ENCODE measurements around the gene RNF6.

The RNF6 gene

DNA sequence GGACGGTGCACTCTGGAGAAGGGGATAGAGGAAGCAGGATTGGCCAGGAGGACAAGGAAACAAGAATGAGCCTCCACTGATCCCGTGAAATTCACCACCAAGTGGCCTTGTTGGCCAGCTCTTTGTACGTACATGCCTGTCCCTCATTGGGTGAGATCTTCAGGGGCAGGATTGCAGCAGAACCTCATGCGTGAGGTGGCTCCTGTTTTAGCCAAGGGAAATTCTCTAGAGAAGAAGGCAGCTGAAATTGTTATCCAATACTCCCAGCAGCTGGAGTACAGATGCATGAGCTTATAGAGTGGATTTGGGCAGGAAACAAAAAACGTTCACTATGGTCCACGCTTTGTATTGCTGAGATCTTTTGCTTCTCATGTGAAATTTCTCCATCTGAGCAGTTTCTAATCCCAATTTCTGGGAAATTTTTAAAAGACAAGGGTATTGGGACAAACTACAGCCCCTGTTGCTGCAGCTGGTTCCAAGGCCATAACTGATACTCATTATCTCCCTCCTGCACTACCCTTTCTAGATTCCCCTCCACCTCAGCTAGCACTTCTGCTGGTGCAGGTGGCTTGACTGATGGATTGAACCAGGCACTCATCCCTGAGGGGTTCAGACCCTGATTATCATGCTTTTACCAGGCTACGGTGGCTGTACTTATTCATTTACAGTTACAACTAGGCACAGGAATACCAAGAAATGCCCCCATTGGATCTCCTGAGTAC, 3.9 kb upstream of the RNF6 start:
- no peak for DNase-seq

DNA sequence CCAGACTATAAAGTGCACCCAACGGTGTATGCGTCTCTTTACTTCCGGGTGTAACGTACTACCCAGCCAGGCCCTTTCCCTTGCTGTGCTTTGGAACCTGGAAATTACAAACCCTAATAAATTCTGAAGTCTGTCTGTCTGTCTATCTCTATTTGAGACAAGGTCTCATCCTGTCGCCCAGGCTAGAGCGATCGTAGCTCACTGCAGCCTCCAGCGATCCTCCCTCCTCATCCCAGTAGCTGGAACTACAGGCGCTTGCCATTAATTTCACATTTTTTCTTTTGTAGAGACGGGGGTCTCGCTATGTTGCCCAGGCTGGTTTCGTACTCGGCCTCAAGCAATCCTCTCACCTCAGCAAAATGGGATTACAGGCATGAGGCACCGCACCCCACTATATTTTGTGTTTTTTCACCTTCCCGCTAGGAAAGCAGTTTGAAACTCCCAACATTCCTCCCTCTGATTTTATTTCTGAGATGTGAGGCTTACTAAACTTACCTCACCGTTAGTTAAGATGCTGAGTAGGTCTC, 469 bp upstream of the RNF6 start:
- no peak for DNase-seq

DNA sequence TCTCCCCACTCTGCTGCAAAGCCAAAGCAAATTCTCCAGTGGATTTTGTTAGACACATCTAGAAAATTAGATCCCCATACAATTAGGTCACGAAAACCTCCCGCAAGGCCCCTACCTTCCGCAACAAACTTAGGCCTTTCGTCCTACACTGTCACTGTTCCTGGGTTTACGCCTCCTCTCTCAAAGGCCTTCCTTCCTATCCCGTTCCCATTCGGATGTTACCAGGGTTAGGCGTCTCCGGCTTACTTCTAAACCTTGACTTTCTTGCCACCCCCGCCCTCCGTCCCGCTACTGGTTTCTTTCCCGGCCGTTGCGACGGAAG, 754 bp downstream of the RNF6 start:
- no peak for DNase-seq

DNA sequence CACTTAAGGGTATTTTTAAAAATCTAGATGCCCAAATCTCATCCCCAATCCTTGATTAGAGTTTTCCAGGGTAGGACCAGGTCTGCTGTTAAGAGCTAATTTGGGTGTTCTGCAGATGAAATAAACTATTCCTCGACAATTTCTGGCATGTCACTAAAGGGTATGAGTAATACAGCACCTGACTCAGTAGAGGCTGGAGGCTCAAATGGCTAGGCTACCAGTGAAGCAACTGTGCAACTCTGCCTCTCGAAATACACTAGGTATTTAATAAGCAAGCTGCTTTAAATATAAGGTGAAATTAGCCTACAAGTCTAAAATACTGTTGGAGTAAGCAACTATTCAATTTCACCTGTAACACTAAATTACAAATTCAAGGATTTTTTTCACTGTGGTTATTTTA, 1.5 kb downstream of the RNF6 start:
- DNase-seq, result no peak

DNA sequence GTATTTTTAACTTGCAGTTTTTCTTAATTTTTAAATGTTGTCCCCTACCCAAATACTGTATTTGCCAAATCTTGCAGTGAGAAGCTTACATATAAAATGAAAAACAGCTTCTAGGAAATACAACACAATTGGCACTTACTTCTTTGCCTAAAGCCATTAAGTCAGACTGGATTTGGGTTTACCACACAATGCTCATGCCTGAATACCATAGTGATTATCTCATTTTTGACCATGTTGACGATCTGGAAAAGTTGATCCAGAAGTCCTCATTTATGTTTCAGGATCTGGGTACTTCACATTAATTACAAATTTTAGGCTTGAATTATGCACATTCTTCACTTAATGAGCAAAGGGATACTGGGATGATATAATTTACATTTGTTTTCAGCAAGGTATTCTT, 2.4 kb downstream of the RNF6 start:
- DNase-seq, result no peak

DNA sequence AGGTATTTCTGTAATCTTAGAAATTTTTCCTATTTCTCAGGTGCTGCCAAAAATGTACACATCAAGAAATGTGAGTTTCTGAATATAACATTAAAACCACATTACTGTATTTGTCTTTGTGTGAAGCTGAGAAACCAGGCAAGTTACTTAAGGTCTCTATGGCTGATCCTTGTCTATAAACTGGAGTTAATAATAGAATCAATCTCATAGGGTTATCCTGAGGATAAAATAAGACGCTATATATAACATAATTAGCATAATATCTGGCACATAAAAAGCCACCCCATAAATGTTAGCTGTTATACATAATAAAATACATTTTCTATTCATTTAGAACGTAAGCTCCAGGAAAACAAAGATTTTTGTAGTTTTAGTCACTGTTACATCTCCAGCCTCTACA, 6.1 kb downstream of the RNF6 start:
- DNase-seq, result no peak

DNA sequence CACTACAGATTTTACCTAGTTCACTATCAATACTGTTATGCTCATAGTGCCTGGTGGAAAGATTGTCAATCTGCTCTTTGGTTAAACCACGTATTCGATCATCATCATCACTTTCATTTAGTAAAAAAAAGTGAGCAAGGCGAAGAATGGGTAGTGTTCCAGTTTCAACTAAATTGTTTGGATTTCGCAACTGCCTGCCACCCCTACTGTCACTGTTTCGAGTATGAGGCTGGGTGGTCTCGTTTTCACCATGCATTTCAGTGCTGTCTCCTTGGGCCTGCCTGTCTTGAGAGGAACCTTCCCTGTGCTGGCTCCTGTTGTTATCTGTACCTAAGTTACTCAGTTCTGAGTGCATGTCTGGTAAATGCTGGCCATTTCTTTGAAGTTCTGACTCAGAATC, 8.1 kb downstream of the RNF6 start:
- DNase-seq, result no peak

DNA sequence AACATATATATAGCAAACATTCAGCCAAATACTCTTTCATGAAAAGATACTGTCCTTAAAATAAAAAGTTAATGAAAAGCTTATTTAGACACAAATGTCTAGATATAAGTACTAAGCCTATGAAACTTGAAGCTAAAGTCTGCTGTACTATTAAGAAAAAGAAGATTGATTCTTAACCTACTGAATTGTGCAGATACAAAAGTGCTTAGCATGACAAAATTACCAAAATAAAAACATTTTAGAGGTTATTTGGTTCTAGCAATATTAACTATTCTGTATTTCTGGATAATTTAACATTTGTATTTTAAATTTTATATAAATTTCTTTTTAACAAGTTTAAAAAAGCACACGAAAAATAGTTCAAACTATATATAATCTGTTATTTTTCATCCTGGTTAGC, 8.8 kb downstream of the RNF6 start:
- no peak for DNase-seq

DNA sequence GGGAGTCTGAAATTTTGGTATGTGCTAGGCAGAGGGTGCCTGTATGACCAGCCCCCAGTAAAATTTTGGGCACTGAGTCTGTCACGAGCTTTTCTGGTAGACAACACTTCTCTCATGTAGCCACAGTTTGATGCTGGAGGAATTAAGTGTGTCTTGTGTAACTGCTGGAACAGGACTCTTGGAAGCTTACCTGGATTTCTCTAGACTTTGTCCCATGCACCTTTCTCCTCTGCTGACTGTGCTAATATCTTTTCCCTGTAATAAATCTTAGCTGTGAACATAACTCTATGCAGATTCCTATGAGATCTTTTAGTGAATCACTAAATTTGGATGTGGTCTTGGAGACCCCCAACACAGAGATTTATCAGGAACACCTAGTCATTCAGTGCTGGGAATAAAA, 13.8 kb downstream of the RNF6 start:
- no peak for DNase-seq

DNA sequence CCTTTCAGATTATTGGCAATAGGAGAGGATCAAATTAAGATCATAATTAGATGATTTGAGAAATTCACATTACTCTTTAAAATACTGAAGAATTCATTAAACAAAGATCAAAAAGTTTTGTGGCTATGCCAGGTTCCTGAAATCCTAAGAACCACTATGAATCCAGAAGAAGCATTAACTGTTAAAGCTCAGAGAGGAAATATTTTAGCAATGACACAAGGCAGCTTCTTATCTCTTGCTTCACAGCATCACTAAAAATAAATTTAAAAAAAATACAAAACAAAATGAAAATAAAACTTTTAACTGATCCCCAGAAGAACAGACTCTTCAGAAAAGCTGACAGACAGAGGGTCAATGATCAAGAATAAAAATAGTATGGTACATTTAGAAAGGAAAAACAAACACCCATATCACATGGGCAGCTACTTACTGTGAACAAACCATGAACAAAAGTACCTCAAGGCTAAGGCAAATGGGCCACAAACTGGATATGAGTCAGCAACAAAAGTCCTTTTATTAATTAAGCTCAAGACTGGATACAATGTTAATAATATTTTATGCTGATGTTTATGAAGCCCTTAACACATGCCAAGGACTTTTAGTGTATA, 19.6 kb downstream of the RNF6 start:
- no peak for DNase-seq

DNA sequence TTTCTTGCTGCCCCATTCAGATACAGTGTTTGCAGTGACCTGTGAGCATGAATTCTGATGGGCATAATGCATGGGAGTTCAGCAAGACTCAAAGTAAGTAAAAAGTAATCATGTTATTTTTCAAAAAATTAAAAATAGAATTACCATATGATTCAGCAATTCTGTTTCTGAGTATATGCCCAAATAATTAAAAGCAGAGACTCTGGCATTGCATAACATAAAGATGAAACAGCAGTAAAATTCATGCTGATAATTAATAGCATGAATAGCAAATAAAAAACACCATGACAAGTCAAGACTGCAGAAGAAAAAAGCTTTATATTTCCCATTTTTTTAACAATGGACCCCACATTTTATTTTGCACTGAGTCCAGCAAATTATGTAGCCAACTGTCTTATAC, 21.3 kb downstream of the RNF6 start:
- no peak for DNase-seq

DNA sequence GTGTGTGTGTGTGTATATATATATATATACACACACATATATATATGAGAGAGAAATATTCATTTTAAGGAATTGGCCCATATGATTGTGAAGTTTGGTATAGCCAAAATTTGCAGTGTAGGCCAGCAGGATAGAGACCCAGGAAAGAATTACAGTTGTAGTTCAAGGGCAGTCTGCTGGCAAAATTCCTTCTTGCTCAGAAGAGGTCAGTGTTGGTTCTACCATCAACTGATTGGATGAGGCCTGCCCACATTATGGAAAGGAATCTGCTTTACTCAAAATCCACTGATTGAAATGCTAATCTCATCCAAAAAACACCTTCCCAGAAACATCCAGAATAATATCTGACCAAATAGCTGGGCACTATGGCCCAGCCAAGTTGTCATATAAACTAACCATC, 24.0 kb downstream of the RNF6 start:
- DNase-seq, result no peak

DNA sequence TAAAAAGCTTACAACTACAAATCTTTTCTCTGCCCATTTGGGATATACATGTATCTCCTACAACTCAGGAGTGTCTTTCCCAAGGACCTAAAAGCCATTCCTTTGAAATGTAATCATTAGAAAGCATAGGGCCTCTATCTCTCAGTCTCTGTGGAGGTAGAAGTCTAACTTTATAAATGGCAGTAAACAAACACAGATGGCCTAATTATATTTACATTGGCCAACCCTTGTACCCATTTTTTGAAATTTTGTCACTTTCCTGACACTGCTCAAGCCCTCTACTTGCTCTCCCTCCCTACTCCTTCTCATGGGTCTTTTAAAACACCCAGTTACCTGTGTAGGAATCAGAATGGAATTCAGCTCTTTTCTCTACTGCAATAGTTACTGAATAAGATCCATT, 24.8 kb downstream of the RNF6 start:
- no peak for DNase-seq

DNA sequence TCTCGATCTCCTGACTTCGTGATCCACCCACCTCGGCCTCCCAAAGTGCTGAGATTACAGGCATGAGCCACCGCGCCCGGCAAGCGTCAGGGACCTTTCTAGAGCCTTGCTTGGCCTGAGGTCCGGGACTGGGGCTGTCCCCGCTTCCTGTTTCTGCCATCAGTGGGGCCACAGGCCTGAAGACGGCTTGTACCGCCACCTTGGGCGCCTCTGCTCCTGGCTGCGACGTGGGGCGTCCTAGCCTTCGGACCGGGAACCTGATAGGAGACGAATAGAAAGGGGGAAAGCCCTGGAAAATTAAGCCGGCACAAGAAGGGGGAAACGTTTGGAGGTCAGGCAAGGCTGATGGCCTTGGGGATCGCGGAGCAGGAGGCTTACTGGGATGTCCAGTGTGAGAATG, 35.1 kb downstream of the RNF6 start:
- DNase-seq, result peak; percentile 19

DNA sequence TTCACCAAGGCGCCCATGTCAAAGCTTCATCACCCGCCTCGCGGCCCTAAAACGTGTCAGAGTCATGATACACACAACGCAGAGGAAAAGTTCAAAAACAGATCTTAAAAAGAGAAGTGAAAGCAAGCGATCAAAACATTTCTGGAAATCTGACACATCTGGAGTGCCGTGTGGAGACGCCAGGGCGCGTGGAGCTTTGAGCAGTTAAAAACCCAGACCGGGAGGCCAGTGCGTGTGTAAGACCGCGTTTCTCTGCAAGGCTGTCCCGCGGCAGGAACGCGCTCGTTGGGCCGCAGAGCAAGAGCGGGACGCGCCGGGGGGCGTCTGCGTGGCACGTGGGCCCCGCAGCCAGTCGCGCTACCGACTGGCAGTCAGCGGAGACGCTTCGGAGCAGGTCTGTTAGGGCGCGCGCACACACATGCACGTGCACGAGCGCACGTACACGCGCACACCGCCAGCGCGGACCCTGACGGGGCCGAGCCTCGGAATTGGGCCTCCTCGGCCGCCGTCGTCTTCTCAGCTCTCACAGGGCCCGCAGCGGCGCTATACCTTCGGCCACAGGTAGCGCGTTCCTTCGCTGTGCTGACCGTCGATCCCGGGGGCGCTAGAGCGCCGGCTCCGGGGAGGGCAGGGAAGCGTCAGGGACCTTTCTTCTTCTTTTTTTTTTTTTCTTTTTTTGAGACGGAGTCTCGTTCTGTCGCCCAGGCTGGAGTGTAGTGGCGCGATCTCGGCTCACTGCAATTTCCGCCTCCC, 35.8 kb downstream of the RNF6 start:
- peak; percentile 94 for DNase-seq

DNA sequence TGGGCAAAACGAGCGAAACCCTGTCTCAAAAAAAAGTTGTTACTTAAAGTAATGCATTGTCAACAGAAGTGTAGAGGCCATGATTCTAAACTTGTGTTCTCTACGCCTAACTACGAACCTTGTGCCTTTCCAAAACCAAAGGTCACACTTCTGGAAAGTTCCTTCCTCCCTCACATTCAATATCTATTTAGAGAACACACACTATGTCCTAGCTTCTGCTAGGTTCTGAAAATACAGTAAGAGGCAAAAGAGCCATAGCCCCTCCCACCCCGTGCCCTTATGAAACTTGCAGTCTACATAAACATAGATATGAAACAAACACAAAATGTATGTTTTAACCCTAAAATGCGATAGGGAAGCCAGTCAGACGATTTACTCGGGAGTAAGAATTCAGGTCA, 36.4 kb downstream of the RNF6 start:
- no peak for DNase-seq

DNA sequence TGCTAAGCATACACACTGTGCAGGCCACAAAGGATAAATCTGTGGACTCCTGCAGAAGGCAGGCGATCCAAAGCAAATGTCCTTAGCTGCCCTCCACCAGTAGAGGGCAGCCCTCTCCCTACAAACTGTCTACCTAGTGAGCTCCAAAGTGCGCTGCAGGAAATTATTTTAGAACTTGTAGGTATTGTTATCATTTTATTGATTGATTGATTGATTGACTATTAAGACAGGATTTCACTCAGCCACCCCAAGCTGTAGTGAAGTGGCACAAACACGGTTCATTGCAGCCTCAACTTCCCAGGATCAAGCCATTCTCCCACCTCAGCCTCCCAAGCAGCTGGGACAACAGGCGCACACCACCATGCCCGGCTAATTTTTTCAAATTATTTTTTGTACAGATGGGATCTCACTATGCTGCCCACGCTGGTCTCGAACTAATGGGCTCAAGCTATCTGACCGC, 37.3 kb downstream of the RNF6 start:
- peak; percentile 83 for DNase-seq

DNA sequence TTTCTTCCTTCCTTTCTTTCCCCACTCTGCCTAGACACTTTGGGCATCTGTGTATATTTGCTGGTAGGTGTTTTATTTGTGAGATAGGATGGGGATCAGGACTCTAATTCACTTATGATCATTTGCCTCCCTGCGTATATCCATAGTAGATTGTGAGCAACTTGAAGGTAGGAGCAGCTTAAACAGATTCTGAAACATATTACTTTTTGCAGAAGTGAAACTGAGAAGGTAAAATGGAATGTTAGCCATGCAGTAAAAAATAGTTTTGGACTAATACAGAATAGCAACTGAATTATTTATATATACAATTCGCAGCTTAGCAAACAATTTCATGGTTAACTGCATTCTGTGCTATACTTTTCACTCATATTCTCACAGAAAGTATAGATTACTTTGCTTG, 38.7 kb downstream of the RNF6 start:
- DNase-seq, result no peak

DNA sequence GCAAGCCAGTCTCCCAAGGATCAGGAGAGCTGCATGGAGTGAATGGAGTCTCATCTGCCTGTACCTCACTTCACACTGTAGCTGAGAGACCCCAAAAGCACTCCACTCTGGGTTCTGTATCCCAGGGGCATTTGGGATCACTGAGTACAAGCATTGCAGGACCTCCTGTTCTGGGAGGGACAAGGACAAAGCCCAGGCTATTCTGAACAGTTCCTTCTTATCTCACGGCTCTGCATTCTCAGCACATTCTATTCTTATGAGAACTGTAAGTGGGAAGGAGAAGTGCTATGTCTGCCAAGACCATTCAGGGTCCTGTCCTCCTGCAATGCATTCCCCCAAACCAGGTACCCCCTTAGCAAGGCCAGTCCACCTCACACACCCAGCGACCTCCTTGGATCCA, 42.8 kb downstream of the RNF6 start:
- no peak for DNase-seq

DNA sequence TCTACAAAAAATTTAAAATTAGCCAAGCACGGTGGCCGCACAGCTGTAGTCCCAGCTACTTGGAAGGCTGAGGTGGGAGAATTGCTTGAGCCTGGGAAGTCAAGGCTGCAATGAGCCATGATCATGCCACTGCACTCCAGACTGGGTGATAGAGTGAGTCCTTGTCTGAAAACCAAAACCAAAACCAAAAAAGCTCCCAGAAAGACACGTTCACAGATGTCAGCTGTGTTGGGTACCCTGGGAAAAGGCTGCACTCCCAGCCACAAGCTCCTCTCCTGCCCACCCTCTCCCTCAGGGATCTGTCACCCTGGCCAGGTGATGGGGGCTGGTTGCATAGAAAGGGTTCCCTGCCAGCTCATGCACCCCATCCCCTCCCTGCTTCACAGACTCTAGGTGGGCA, 53.3 kb downstream of the RNF6 start:
- DNase-seq, result no peak

DNA sequence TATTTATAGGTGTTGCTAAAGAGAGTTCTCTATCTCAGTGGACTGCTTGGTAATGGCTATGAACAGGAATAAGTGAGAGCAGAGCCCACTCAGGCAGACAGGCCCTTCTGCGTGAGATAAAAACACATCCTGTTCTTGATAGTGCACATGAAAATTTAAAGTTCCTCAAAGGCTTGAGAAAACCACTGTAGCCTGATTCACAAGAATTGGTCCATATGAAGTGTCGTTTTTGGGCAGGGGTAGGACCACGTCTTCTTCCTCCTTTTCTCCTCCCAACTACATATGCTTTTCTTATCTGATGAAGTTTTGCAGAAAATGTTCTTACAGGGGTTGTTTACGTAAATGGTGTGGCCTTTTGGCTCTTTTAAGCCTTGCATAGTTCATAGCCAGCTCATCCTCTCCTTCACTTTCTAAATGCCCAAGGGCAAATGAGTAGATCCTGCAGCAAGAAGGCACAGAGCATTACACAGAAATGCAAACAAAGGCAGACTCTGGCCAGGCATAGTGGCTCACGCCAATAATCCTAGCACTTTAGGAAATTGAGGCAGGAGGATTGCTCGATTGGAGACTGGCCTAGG, 53.8 kb downstream of the RNF6 start:
- no peak for DNase-seq

DNA sequence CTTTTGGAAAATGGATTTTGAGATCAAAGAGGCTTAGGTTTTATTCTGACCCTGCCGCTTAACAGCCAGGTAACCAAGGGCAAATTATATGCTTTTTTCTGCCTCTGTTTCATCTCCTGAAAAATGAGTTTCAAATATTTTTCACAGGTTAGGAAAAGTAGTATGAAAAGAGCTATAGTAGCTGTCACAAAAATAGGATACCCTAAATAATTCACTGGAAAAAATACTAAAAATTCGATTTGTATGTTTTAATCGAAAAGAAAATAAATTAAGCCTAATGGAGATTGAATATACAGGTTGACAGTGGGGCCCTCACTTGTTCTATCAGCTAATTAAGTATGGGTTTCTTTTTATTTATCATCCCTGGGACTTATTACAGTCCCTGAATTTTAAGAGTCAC, 58.3 kb downstream of the RNF6 start:
- no peak for DNase-seq
